SJCRH30 (cell line): ENCODE data around the gene EP400. TPM values are rescaled to one million over a fixed set of nuclear protein-coding genes. Genes with fewer than 3 reads are reported as not detected.

ENCODE experiments used
- DNase-seq, 2 experiments: peaks; one replicate each; pipeline ENCODE4 v3.0.0-alpha.2; 2015 to 2020
- H3K27ac ChIP-seq: fragments of 250-450 bp; sonication (Bioruptor Pico); 2 replicates; pipeline ENCODE4 v1.5.1; 2020; ENCODE audit warnings: mild to moderate bottlenecking, moderate library complexity
- H3K27me3 ChIP-seq: fragments of 250-450 bp; sonication (Bioruptor Pico); 2 replicates; pipeline ENCODE4 v1.5.1; 2020; ENCODE audit warnings: mild to moderate bottlenecking, moderate library complexity
- H3K36me3 ChIP-seq: fragments of 250-450 bp; sonication (Bioruptor Pico); 2 replicates; pipeline ENCODE4 v1.5.1; 2020; ENCODE audit warnings: mild to moderate bottlenecking, moderate library complexity
- H3K4me1 ChIP-seq: fragments of 250-450 bp; sonication (Bioruptor Pico); 2 replicates; pipeline ENCODE4 v1.5.1; 2020; ENCODE audit warnings: mild to moderate bottlenecking, moderate library complexity
- H3K4me3 ChIP-seq: fragments of 250-450 bp; sonication (Bioruptor Pico); 2 replicates; pipeline ENCODE4 v1.5.1; 2020; ENCODE audit warnings: mild to moderate bottlenecking, moderate library complexity
- H3K9me3 ChIP-seq: fragments of 250-450 bp; sonication (Bioruptor Pico); replicated peaks from 2 replicates; pipeline ENCODE4 v1.5.1; 2020; ENCODE audit warnings: mild to moderate bottlenecking, moderate library complexity
- total RNA-seq: library from RNA; depleted of rRNA; stranded (reverse); fragments of >200 nt; shearing (Covaris generic); gene quantifications from 2 replicates; pipeline ENCODE4 v1.2.3, GENCODE V29; 2014

EP400 gene
- total RNA-seq, 1 experiment from 2014 or later: 17.0 TPM

DNA sequence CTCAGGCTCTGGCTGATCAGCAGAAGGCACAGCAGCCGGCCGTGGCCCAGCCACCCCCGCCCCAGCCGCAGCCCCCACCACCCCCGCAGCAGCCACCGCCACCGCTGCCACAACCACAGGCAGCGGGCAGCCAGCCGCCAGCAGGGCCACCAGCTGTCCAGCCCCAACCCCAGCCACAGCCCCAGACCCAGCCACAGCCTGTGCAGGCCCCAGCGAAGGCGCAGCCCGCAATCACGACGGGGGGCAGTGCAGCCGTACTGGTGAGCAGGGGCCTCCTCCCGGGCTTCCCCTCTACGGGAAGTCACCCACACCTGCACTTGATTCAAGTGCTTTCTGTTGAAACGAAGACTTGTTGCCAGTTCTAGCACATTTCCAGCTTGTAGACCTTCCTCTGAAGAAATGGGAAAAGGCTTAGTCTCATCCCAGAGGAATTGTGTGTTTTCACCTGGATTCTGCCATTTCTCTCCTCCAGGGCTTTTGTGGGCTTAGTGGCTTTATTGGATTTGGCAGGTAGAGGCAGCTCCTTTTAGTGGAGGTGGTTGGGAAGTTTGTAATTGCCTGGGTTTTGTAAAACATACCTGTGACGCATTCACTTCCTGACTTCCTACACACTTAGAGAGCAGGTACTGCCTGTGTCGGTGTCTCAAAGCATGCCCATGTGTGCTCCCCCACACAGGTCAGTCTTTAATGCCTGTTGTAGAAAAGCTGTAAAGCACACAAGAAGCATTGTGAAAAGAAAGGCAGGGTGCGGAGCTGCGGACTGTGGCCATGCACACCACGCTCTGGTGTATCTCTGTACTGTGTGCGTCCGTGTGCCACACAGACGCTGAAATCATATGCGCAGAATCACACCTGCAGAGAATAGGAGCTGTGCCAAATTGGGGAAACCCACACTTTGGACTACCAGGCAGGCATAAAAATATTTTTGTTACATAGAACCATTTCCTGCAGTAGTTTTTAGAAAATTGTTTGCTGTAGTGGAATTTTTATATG lies 103.9 kb downstream of the EP400 start:
- Histone ChIP-seq H3K27me3 (no peaks in the 10 kb centered on the region), H3K27ac (no peak overlapping the region), H3K4me3 (no peak overlapping the region), H3K9me3 (no peaks in the 10 kb centered on the region), H3K4me1 (no peaks in the 10 kb centered on the region), H3K36me3 (peaks cover 72% of the 10 kb centered on the region)
- no peak for DNase-seq

DNA sequence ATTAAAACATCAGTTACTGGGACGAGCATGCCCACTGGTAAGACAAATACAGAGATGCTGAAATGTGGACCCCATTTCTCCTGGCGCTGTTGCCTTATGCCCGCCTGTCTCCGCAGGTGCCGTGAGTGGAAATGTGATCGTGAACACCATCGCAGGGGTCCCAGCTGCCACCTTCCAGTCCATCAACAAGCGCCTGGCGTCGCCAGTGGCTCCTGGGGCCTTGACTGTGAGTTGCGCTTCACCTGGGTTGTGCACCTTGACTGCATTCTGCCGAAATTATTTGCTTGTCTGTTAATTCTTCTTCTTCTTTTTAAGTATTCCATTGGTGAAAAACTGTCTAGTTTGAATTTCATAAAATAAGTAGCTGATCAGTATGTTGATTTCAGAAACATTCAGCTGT lies 105.2 kb downstream of the EP400 start:
- Histone ChIP-seq H3K27ac (no peak overlapping the region), H3K4me1 (no peaks in the 10 kb centered on the region), H3K9me3 (no peaks in the 10 kb centered on the region), H3K27me3 (no peaks in the 10 kb centered on the region), H3K4me3 (no peak overlapping the region), H3K36me3 (peaks cover 58% of the 10 kb centered on the region)
- no peak for DNase-seq

DNA sequence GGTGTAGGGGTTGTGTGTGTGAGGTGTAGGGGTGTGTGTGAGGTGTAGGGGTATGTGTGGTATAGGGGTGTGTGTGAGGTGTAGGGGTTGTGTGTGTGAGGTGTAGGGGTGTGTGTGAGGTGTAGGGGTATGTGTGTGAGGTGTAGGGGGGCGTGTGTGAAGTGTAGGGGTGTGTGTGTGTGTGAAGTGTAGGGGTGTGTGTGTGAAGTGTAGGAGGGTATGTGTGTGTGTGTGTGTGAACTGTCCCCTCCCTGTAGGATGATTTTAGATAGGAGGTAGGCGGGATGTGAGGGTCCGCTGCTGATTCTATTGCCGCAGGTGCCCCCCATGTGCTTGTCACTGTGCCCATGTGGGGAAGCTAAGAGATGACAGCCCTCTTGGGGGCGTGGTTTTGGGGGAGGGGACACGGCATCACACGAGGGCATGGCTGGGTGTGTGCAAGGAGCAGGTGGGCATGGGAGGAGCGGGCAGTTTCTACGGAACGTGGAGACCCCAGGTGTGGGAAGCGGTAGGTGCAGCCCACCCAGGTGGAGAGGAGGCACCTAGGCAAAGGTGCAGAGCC lies 105.9 kb downstream of the EP400 start:
- Histone ChIP-seq H3K27me3 (no peaks in the 10 kb centered on the region), H3K4me1 (no peaks in the 10 kb centered on the region), H3K4me3 (no peak overlapping the region), H3K9me3 (no peaks in the 10 kb centered on the region), H3K36me3 (peaks cover 52% of the 10 kb centered on the region), H3K27ac (no peak overlapping the region)
- DNase-seq: no peak

DNA sequence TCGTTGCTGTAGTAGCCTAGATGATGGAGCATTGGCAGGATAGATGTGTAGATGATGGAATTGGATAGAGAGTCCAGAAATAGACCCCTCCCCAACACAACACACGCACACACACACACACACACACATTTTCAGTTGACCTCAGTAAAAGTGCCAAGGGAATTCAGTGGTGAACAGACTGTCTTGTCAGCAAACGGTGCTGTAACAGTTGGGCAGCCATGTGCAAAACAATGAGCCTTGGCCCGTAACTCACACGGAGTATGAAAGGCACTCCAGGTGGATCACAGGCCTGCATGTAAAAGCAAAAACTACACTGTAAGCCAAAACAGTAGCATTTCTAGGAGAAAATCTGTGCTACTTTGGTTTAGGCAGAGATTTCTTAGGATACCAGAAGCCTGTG lies 106.6 kb downstream of the EP400 start:
- no peak for DNase-seq
- H3K27ac ChIP-seq: no peak overlapping the region
- no peaks in the 10 kb centered on the region for H3K27me3 ChIP-seq
- H3K36me3 ChIP-seq: peaks cover 45% of the 10 kb centered on the region
- no peak overlapping the region for H3K4me3 ChIP-seq
- no peaks in the 10 kb centered on the region for H3K9me3 ChIP-seq
- H3K4me1 ChIP-seq: no peaks in the 10 kb centered on the region

DNA sequence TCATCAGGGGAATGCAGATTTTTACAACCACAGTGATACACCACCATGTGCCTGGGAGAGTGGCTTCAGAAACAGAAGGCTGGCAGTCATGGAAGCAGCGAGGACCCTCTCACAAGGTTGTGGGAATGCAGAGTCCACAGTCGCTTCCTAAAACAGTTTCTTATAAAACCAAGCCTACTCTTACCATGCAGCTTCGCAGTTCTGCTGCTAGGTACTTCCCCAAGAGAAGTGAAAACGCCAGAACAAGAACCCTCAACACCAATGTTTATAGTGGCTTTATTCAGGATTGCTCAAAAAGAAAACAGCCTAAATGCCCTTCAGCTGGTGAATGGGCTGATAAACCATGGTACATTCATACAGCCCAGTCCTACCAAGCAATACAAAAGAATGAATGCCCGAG lies 107.2 kb downstream of the EP400 start:
- no peaks in the 10 kb centered on the region for H3K9me3 ChIP-seq
- H3K27ac ChIP-seq: no peak overlapping the region
- peaks cover 39% of the 10 kb centered on the region for H3K36me3 ChIP-seq
- H3K4me1 ChIP-seq: no peaks in the 10 kb centered on the region
- H3K4me3 ChIP-seq: no peak overlapping the region
- no peaks in the 10 kb centered on the region for H3K27me3 ChIP-seq
- no peak for DNase-seq

DNA sequence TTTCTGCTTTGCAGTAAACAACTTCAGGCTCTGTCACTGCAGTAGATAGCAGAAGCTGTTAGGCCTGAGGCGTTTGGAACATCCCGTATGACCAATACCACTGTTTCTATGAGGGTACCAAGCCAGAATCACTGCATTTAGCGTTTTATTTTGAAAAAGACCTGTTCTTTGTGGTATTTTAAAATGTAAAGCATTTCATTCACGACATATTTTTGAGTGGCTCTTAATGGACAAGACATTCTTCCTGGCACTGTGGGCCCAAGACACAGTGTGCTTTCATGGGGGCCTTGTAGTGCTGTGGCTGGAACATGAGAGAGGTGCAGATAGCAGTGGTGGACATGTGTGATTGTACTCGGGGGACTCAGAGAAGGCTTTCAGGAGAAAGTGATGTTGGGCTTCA lies 107.9 kb downstream of the EP400 start:
- Histone ChIP-seq H3K27ac (no peak overlapping the region), H3K9me3 (no peaks in the 10 kb centered on the region), H3K4me1 (no peaks in the 10 kb centered on the region), H3K36me3 (peaks cover 35% of the 10 kb centered on the region), H3K27me3 (no peaks in the 10 kb centered on the region), H3K4me3 (no peak overlapping the region)
- no peak for DNase-seq

DNA sequence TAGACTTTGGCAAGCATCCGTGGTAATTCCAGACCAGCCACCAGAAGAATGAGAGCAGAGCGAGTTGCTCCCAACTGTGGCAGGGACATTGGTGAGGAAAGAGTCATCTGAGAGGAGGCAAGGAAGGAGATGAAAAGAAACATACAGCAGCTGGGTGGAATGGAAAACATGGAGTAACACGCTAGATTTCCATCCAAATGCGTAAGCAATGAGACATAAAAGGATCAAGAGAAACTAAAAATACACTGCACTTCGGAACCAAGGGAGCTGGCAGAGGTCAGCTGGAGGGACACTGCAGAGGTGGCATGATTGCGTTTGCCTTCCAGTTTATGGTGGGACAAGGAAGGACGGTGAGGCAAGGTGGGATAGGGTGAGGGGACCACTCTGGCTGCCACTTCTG lies 111.5 kb downstream of the EP400 start:
- Histone ChIP-seq H3K4me1 (no peaks in the 10 kb centered on the region), H3K36me3 (peaks cover 26% of the 10 kb centered on the region)

DNA sequence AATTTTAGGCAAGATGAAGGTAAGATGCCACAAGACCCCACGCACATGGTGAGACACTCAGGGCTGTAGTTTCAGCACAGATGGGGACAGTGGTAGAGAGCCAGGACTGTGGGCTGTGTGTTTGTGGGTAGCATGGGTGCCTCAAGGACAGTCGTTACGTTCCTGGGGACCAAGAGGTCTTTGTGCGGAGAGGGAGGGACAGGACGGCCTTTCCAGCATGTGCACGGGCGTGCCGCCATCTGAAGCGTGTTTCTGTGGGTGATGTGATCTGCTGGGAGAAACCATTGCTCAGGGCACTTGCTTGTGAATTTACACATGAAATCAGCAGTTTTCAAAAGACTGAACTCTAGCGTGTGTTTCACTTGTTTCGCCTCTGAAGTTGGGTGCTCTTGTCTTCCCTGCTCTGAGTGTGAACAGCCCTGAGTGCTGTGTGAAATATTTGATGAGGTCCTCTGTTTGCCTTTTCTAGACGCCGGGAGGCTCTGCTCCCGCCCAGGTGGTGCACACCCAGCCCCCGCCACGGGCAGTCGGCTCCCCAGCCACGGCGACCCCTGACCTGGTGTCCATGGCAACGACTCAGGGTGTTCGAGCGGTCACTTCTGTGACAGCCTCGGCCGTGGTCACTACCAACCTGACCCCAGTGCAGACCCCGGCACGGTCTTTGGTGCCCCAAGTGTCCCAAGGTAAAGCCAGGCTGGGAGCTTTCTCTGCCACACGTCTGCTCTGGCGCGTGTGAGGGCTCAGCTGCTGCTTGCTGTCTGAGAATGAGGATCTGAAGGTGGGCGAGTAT lies 112.1 kb downstream of the EP400 start:
- Histone ChIP-seq H3K27me3 (no peaks in the 10 kb centered on the region), H3K36me3 (peaks cover 21% of the 10 kb centered on the region; the same call in 1 of the 2 replicates), H3K9me3 (no peaks in the 10 kb centered on the region), H3K27ac (no peak overlapping the region), H3K4me1 (no peaks in the 10 kb centered on the region), H3K4me3 (no peak overlapping the region)
- DNase-seq: no peak

More for the DNA sequence above, 111.5 kb downstream of the EP400 start:
- no peak overlapping the region for H3K4me3 ChIP-seq
- H3K9me3 ChIP-seq: no peaks in the 10 kb centered on the region
- no peak for DNase-seq
- no peaks in the 10 kb centered on the region for H3K27me3 ChIP-seq
- H3K27ac ChIP-seq: no peak overlapping the region

DNA sequence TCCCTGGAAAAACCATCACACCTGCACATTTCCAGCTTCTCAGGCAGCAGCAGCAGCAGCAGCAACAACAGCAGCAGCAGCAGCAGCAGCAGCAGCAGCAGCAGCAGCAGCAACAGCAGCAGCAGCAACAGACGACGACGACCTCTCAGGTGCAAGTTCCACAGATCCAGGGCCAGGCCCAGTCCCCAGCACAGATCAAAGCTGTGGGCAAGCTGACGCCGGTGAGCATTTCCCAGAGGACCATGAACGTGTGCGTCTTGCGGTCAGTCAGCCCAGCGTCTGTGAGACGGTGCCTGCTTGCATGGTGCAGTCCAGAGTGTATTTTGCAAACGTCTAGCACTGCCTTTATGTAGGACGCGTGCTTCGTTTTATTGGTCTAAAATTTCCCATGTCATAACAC lies 112.7 kb downstream of the EP400 start:
- Histone ChIP-seq H3K36me3 (peaks cover 15% of the 10 kb centered on the region; the same call in 1 of the 2 replicates), H3K4me3 (no peak overlapping the region)
- no peak for DNase-seq

DNA sequence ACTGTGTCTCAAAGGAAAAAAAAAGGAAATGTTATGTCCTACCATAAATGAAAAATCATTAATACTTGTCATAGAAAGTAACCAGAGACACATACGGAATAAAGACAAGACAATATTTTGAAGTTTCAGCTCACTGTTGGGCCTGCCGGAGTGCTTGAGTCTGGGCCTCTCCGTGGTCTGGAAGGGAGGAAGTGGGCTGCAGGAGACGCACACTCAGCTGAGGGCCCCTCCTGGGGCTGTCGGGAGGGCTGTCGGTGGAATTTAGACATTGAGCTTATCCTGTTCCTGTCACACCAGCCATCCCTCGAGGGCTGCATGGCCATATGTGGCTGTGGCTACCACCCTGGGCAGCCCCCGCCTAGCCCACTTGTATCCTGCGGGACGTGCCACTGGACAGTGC lies 113.7 kb downstream of the EP400 start:
- Histone ChIP-seq H3K4me3 (no peak overlapping the region), H3K4me1 (no peaks in the 10 kb centered on the region), H3K27ac (no peak overlapping the region), H3K36me3 (peaks cover 11% of the 10 kb centered on the region; the same call in 1 of the 2 replicates), H3K27me3 (no peaks in the 10 kb centered on the region), H3K9me3 (no peaks in the 10 kb centered on the region)
- no peak for DNase-seq

More for the DNA sequence above, 112.7 kb downstream of the EP400 start:
- H3K27me3 ChIP-seq: no peaks in the 10 kb centered on the region
- no peaks in the 10 kb centered on the region for H3K4me1 ChIP-seq
- H3K9me3 ChIP-seq: no peaks in the 10 kb centered on the region
- no peak overlapping the region for H3K27ac ChIP-seq

DNA sequence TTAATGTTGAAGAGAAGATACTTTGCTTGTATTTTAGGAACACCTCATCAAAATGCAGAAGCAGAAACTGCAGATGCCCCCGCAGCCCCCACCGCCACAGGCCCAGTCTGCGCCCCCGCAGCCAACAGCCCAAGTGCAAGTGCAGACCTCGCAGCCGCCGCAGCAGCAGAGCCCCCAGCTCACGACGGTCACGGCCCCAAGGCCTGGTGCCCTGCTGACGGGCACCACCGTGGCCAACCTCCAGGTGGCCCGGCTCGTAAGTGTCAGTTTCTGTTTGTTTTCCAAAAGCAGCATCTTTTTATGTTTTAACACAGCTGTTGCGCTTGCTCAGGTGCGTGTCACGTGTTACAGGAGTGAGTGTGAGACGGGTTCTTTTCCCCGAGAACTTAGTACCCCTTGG lies 114.9 kb downstream of the EP400 start:
- Histone ChIP-seq H3K27ac (no peak overlapping the region), H3K4me1 (no peaks in the 10 kb centered on the region), H3K4me3 (no peak overlapping the region), H3K36me3 (peaks cover 12% of the 10 kb centered on the region; the same call in 1 of the 2 replicates), H3K27me3 (no peaks in the 10 kb centered on the region), H3K9me3 (no peaks in the 10 kb centered on the region)
- DNase-seq: no peak

DNA sequence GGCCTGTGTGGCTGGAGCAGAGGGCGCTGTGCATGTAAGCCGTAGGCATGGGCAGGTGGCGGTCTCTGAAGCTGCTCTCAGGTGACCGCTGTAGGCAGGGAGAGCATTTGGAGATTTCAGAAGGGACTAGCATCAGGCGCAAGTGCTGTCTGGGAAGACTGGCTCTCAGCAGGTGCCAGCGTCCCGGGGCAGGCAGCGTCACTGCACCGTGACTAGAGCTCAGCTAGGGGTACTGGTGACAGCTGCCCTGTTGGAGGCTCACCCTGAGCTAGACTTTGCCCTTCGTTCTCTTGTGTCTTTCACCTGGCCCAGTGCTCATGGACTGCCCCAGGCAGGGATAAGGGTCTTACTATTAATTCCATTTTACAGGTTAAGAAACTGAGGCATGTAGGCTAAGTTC lies 115.5 kb downstream of the EP400 start:
- no peak overlapping the region for H3K4me3 ChIP-seq
- DNase-seq: no peak
- no peaks in the 10 kb centered on the region for H3K27me3 ChIP-seq
- no peak overlapping the region for H3K27ac ChIP-seq
- no peaks in the 10 kb centered on the region for H3K4me1 ChIP-seq
- peaks cover 16% of the 10 kb centered on the region for H3K36me3 ChIP-seq
- H3K9me3 ChIP-seq: no peaks in the 10 kb centered on the region

DNA sequence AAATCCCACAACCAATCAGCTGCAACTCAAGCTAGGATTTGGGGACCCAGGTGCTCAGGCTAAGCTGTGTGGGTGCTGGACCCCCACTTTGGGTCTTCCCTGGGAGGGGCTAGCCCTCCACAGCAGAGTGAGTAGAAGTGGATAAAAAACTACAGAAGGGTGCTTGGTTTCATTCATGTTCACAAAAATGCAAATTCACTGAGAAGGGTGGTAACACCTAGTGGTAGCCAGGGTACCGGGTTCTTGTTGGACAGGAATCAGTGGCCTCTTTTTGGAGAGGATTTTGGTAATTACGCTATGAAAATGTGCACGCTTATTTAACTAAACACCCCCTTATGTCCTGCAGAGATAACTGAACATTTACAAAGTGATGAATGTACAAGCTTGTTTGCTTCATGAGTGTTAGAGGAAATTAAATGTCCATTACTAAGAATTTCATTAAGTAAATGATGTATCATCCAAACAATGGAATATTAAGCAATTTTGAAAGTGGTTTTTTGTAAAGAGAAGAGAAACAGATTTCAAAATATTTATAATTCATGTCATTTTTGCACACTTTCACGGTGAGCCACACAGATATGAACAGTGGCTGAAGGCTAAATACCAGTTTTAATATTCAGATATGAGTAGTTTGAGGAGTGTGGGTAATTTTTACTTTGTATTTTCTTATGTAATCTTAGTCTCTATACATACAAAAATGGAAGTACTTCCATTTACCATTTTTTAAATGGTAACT lies 116.0 kb downstream of the EP400 start:
- no peaks in the 10 kb centered on the region for H3K9me3 ChIP-seq
- H3K27ac ChIP-seq: no peak overlapping the region
- H3K27me3 ChIP-seq: no peaks in the 10 kb centered on the region
- no peaks in the 10 kb centered on the region for H3K4me1 ChIP-seq
- no peak for DNase-seq
- peaks cover 16% of the 10 kb centered on the region for H3K36me3 ChIP-seq
- no peak overlapping the region for H3K4me3 ChIP-seq

DNA sequence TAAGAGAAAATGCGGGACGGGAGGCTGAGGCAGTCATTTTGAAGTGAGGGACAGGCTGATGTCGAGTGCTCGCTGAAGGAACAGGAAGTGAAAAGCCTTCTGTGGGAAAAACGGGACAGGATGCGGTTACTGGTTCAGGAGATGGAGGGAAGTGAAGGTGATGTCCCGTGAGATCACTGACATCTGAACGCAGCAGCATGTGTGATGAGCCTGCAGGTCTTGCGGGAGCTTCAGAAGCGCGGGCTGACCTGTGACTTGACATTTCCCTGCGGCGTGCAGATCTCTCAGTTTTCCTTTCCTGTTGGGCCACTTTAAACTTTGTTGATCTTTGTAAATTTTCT lies 116.6 kb downstream of the EP400 start:
- Histone ChIP-seq H3K27me3 (no peaks in the 10 kb centered on the region), H3K4me3 (no peak overlapping the region), H3K27ac (no peak overlapping the region), H3K4me1 (no peaks in the 10 kb centered on the region), H3K36me3 (peaks cover 16% of the 10 kb centered on the region), H3K9me3 (no peaks in the 10 kb centered on the region)
- no peak for DNase-seq
